ENCODE data around the gene BLVRB.
A peak's percentile ranks its signal among the peaks of the same experiment; 100 is the strongest.

- TF ChIP-seq CTCF (IDR thresholded peaks at IDR 0.05) (peak; percentile 95), POLR2AphosphoS5 (IDR thresholded peaks at IDR 0.05; ENCODE audit: low read depth, low read length) (peak; percentile 83)
Measured at GRCh38 chr19:40420766-40421765, 44.5 kb downstream of the BLVRB start.
